BE2C (cell line): Measurements from ENCODE around the gene FIBCD1.

Experiments
- DNase-seq: peaks from one replicate; pipeline ENCODE4 v3.0.0-alpha.2; 2020
- H3K27me3 ChIP-seq: fragments of 250-450 bp; sonication (Bioruptor Pico); 2 replicates; pipeline ENCODE4 v1.5.1; 2020; ENCODE audit warnings: mild to moderate bottlenecking
- H3K36me3 ChIP-seq: fragments of 250-450 bp; sonication (Bioruptor Pico); 2 replicates; pipeline ENCODE4 v1.5.1; 2020; ENCODE audit warnings: mild to moderate bottlenecking
- H3K4me1 ChIP-seq: fragments of 250-450 bp; sonication (Bioruptor Pico); 2 replicates; pipeline ENCODE4 v1.5.1; 2020
- H3K4me3 ChIP-seq: 2 replicates; pipeline ENCODE4 v1.5.1; 2011; ENCODE audit warnings: low read depth, low read length
- H3K9me3 ChIP-seq: fragments of 250-450 bp; sonication (Bioruptor Pico); 2 replicates; pipeline ENCODE4 v1.5.1; 2020
- TF ChIP-seq, protein P1 (sequence below): IDR thresholded peaks from 2 replicates; pipeline ENCODE4 v1.5.1; 2012; ENCODE audit warnings: mild to moderate bottlenecking, low read depth, low read length

Gene FIBCD1

DNA sequence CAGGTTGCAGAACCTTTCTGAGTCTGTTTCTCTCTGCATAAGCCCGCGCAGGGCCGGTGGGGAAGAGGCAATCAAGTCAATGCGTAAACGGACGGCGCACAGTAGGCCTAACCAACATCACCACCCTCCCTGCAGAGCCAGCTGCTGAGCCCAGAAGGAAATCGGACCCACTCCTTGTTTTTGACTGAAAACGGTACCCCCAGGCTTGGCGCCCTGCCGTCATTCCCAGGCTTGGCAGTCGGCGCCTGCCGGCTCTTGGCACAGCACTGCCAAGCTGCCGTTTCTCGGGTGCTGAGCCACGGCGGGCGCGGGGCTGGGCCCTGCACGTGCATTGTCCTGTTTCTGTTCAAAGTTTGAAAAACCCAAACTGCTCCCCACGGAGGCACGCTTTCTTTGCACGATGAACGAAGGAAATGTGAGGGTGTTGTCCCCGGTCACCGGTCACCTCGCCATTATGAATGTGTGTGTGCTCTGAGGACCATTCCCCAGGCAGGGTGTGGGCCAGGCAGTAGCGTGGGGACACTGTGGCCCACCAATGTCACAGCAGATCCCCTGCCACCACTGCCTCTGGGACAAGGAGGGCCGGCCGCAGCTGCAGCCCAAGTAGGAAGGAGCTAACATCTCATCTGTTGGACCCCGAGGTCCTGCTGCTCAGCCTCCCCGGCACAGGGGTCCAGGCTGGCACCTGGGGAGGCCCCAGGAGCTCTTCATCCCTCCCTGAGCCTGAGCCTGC lies 20.1 kb downstream of the FIBCD1 start:
- Histone ChIP-seq H3K27me3 (no peaks in the 10 kb centered on the region), H3K9me3 (no peaks in the 10 kb centered on the region), H3K36me3 (no peaks in the 10 kb centered on the region), H3K4me3 (no peak overlapping the region), H3K4me1 (no peaks in the 10 kb centered on the region; the same call in 1 of the 2 replicates)
- DNase-seq, result no peak
- TF ChIP-seq, protein P1, sequence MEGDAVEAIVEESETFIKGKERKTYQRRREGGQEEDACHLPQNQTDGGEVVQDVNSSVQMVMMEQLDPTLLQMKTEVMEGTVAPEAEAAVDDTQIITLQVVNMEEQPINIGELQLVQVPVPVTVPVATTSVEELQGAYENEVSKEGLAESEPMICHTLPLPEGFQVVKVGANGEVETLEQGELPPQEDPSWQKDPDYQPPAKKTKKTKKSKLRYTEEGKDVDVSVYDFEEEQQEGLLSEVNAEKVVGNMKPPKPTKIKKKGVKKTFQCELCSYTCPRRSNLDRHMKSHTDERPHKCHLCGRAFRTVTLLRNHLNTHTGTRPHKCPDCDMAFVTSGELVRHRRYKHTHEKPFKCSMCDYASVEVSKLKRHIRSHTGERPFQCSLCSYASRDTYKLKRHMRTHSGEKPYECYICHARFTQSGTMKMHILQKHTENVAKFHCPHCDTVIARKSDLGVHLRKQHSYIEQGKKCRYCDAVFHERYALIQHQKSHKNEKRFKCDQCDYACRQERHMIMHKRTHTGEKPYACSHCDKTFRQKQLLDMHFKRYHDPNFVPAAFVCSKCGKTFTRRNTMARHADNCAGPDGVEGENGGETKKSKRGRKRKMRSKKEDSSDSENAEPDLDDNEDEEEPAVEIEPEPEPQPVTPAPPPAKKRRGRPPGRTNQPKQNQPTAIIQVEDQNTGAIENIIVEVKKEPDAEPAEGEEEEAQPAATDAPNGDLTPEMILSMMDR, result no peak

DNA sequence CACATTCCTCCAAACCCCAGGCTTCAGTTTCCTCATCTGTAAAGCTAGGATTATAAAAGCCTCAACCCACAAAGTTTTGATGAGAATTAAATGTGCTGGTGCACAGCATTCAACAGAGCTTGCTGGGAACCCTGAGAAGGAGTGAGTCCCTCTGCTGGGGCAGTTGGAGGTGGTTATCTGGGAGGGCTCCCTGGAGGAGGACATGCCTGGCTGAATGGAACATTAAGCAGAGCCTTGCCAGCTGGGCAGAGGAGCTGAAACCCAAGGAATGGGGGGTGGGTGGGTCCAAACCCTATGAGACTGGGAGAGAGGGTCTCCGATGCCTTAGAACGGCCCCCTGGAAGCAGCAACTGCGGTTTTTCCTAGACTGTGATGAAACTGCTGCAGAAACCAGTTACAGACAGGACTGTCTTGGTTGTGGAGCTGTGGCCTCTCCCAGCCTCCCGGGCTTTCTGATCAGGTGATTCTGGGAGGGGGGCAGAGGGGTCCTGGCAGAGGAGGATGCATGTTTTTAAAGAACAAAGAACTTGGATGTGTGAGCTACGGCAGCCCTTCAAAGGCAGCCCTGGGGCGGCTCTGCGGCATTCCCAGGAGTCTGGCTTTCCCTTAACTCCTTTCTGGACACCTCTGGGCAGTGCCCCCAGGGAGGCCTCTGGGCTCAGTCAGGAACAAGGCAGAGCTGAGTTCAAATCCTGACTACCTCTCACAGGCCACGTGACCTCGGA lies 20.8 kb downstream of the FIBCD1 start:
- TF ChIP-seq, protein P1, result no peak
- Histone ChIP-seq H3K4me3 (no peak overlapping the region), H3K27me3 (no peaks in the 10 kb centered on the region), H3K4me1 (no peaks in the 10 kb centered on the region; the same call in 1 of the 2 replicates), H3K9me3 (no peaks in the 10 kb centered on the region), H3K36me3 (no peaks in the 10 kb centered on the region)
- DNase-seq, result no peak

DNA sequence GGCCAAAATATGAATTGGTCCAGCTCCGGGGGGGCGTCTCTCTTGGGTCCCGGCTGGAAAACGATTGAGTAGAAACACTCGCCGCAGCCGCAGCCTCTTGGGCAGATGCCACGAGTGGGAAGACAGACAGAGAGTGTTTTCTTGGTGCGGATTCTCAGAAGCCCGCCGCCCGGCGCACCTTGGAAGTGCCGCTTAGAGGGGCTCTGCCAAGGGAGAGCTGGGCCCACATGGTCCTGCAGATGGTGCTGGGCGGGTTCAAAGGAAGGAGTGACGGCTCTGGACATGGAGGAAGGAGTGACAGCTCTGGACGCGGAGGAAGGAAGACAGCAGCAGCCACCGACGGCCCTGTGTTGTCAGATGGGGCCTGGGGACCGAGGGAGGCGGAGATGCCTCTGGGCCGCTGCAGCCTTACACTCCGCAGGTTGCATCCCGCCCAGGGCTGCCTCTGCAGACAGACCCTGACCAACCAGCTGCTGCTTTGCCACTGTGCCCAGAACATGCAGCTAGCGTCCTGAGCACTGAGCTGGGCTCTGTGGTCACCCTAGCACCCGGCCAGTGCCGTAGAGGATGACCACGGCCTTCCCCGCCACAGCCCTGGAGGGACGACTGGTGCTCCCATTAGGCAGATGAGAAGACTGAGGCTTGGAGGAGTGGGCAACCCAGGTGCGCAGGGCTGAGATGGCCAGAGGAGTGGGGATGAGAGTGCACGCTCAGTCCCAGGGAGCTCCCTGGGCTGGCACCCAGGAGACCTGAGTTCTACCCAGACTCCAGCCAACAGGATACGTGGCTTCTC lies 21.7 kb downstream of the FIBCD1 start:
- Histone ChIP-seq H3K36me3 (no peaks in the 10 kb centered on the region), H3K4me3 (no peak overlapping the region), H3K4me1 (no peaks in the 10 kb centered on the region; the same call in 1 of the 2 replicates), H3K27me3 (no peaks in the 10 kb centered on the region), H3K9me3 (no peaks in the 10 kb centered on the region)
- DNase-seq, result no peak
- TF ChIP-seq, protein P1, result no peak

DNA sequence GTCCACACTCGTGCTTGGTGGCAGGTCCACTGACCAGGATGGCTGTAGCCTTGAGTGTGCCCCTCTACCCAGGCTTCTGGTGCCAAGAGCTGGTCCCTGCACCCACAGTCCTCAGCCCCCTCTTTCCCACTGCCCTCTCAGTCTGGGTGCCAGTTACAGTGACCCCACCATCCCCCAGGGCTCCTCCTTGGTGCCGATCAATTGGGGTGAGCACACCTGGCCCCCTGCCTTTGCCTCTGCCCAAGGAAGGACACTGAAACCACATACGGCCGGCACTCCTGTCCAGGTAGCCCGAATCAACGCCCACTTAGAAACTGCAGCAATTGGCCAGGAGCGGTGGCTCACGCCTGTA lies 24.0 kb downstream of the FIBCD1 start:
- TF ChIP-seq, protein P1, result no peak
- Histone ChIP-seq H3K9me3 (no peaks in the 10 kb centered on the region), H3K4me3 (no peak overlapping the region), H3K36me3 (no peaks in the 10 kb centered on the region), H3K27me3 (no peaks in the 10 kb centered on the region), H3K4me1 (no peaks in the 10 kb centered on the region; the same call in 1 of the 2 replicates)
- DNase-seq, result no peak

DNA sequence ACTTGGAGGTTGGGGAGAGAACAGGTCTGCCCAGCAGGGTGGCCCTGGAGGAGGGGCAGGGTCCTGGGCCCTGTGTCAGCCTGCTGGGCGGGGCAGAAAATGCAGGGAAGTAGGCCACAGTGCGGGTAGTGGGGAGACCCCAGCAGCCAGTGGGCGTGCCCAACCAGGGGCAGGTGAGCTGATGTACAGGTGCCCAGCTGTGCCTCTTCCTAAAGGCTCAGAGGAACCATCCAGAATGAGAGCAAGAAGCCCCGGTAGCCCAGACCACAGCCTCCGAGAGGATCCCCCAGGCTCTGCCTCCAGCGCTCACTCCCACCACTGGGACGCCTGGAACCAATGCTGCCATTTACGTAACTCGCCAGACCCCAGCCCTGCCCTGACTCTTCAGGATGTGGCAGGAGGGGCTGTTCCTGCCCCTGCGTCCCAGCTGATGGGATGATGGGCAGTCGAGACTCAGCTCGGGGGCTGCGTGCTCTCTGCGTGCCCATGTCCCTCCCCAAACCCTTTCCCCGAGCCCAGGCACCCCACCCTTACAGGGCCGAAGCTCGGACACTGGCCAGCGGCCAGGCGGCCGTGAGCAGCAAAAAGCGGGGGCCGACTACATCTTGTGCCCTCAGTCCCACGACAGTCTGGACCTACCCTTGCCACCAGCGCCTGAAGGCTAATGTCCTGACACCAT lies 24.5 kb downstream of the FIBCD1 start:
- Histone ChIP-seq H3K4me1 (no peaks in the 10 kb centered on the region; the same call in 1 of the 2 replicates), H3K4me3 (no peak overlapping the region), H3K27me3 (no peaks in the 10 kb centered on the region), H3K9me3 (no peaks in the 10 kb centered on the region), H3K36me3 (no peaks in the 10 kb centered on the region)
- TF ChIP-seq, protein P1, result no peak
- no peak for DNase-seq
